ENCODE data around the gene YWHAG. TPM values are rescaled to one million over a fixed set of nuclear protein-coding genes. Genes with fewer than 3 reads are reported as not detected.

The YWHAG gene
- total and polyA plus RNA-seq, 2 of the 13 experiments (the other 11 are each of a cell fraction or from before 2014, with no cell fraction given), result 36.9 to 67.5 TPM

DNA sequence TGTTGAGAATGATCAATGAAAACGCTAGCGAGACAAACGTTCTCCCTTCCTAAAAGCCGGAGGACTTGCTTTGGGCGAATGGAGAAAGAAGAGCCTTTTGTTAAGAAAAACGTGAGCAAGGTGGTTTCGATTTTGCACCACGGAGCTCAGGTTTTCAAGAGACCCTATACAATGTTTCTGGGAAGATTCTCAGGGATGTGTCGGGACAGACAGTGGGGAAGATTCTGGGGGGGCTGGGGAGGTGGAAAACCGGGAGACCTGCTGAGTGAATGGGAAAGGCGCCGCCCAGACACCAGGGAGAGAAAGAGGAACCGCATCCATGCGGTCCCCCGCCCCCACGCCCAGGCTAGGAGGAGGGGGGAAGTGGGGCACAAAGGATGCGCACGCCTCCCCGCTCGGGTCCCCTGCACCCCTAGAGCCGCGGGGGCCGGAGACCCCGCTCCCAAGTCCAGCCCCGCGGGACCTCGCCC lies 745 bp downstream of the YWHAG start (continued):
- TF ChIP-seq, protein P1, sequence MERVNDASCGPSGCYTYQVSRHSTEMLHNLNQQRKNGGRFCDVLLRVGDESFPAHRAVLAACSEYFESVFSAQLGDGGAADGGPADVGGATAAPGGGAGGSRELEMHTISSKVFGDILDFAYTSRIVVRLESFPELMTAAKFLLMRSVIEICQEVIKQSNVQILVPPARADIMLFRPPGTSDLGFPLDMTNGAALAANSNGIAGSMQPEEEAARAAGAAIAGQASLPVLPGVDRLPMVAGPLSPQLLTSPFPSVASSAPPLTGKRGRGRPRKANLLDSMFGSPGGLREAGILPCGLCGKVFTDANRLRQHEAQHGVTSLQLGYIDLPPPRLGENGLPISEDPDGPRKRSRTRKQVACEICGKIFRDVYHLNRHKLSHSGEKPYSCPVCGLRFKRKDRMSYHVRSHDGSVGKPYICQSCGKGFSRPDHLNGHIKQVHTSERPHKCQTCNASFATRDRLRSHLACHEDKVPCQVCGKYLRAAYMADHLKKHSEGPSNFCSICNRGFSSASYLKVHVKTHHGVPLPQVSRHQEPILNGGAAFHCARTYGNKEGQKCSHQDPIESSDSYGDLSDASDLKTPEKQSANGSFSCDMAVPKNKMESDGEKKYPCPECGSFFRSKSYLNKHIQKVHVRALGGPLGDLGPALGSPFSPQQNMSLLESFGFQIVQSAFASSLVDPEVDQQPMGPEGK (CRISPR knock-in tag; IDR thresholded peaks at IDR 0.05), result peak; percentile 38; the same call in 1 of the 2 replicates
- TF ChIP-seq, protein P2, sequence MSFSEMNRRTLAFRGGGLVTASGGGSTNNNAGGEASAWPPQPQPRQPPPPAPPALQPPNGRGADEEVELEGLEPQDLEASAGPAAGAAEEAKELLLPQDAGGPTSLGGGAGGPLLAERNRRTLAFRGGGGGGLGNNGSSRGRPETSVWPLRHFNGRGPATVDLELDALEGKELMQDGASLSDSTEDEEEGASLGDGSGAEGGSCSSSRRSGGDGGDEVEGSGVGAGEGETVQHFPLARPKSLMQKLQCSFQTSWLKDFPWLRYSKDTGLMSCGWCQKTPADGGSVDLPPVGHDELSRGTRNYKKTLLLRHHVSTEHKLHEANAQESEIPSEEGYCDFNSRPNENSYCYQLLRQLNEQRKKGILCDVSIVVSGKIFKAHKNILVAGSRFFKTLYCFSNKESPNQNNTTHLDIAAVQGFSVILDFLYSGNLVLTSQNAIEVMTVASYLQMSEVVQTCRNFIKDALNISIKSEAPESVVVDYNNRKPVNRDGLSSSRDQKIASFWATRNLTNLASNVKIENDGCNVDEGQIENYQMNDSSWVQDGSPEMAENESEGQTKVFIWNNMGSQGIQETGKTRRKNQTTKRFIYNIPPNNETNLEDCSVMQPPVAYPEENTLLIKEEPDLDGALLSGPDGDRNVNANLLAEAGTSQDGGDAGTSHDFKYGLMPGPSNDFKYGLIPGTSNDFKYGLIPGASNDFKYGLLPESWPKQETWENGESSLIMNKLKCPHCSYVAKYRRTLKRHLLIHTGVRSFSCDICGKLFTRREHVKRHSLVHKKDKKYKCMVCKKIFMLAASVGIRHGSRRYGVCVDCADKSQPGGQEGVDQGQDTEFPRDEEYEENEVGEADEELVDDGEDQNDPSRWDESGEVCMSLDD (CRISPR knock-in tag; IDR thresholded peaks at IDR 0.05; ENCODE audit: borderline replicate concordance), result 0 out of 2 replicates have a peak, but pooled peaks have one; percentile 34
- TF ChIP-seq ZNF460 (CRISPR knock-in tag; IDR thresholded peaks at IDR 0.05; ENCODE audit: borderline replicate concordance) (no peak), ZNF12 (CRISPR knock-in tag; IDR thresholded peaks at IDR 0.05) (no peak), ZNF550 (CRISPR knock-in tag; IDR thresholded peaks at IDR 0.05; ENCODE audit: borderline replicate concordance) (0 out of 2 replicates have a peak, but pooled peaks have one; percentile 2)
- TF ChIP-seq, protein P3, sequence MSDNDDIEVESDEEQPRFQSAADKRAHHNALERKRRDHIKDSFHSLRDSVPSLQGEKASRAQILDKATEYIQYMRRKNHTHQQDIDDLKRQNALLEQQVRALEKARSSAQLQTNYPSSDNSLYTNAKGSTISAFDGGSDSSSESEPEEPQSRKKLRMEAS (IDR thresholded peaks at IDR 0.05), result peak; percentile 3; the same call in 1 of the 2 replicates

DNA sequence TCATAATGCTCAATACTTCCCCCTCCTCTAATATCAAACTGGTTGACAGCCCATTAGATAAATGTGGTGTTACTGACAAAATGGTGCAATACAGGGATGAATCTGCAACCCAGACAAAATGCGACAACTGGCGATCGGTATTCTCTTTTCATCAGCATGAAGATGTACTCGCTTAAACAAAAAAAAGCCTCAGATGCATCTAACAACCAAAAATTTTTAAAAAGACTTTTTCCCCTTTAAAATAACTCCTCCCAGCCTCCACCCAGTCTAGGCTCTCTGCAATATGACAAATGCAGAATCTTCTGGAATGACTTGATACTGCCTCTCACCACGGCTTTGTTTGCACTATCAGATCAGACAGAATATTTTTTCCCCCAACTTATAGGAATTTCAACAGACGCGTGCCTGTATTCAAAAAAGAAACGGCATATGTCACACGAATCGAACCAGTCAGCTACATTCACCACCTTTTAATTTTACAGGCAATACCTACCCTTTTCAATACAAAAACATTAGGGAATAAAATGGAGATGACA lies 1.2 kb downstream of the YWHAG start:
- Histone ChIP-seq H2AFZ (ENCODE audit: low read length) (no peak overlapping the region), H3K4me2 (ENCODE audit: low read depth, low read length) (peak overlapping the region; percentile 54), H3K4me1 (ENCODE audit: insufficient read depth, low read length) (peaks cover 59% of the 10 kb centered on the region), H3K27ac (ENCODE audit: extremely low read length, insufficient read depth, low read length) (peak overlapping the region; percentile 93), H4K20me1 (ENCODE audit: insufficient read depth, low read length) (peaks cover 49% of the 10 kb centered on the region), H3K79me2 (ENCODE audit: insufficient read depth, low read length) (peaks cover 62% of the 10 kb centered on the region), H3K27me3 (ENCODE audit: control insufficient read depth in 1 of 2, insufficient read depth in 2 of 2, low read length in 2 of 2) (no peaks in the 10 kb centered on the region; a peak in 1 of 5 replicates), H3K36me3 (replicated peaks in 1 of 2; ENCODE audit: control insufficient read depth in 1 of 2, insufficient read depth in 2 of 2, low read length in 2 of 2) (peaks cover 0 to 6% of the 10 kb centered on the region in 2 experiments; a peak in 3 of 5 replicates), H3K4me3 (replicated peaks in 1 of 3; ENCODE audit: insufficient read depth in 1 of 3, low read depth in 2 of 3, low read length in 3 of 3) (peak overlapping the region; percentile 92 to 99 (median 94)), H3K9ac (ENCODE audit: insufficient read depth, low read depth, low read length) (peak overlapping the region; percentile 96), H3K9me3 (ENCODE audit: low read length) (no peaks in the 10 kb centered on the region)
- intact Hi-C loops (cut with micrococcal nuclease; ENCODE audit: unreplicated experiment), result no loop called here
- ATAC-seq (no peak), FAIRE-seq (no peak), DNase-seq (ENCODE audit: low spot score) (no peak)
- POLR2A ChIA-PET, result interaction anchor here (0.7 to 2.8 kb wide), 3 partner anchors 7 to 50 kb away, joined by 3 to 20 read pairs (median 10); no protein-coding TSS in a partner anchor
- CTCF ChIA-PET (ENCODE audit: low intra/inter-chr PET ratio, low total read pairs), result no interaction called here
- TF ChIP-seq MAFK (conservative IDR thresholded peaks at IDR 0.05 in 1 of 2, IDR thresholded peaks at IDR 0.05 in 1 of 2; ENCODE audit: low read length in 2 of 2) (0 out of 4 replicates have a peak, but pooled peaks of 1 of the 2 experiments have one; percentile 3), MLLT10 (CRISPR knock-in tag; IDR thresholded peaks at IDR 0.05) (no peak), ZNF841 (CRISPR knock-in tag; IDR thresholded peaks at IDR 0.05; ENCODE audit: borderline replicate concordance) (no peak), ZNF207 (IDR thresholded peaks at IDR 0.05; ENCODE audit: borderline replicate concordance) (no peak), TSC22D2 (CRISPR knock-in tag; IDR thresholded peaks at IDR 0.05; ENCODE audit: borderline replicate concordance) (no peak)
- in situ Hi-C loops (cut with HindIII; ENCODE audit: extremely low pct_ligation_motif_present, low pct_unique_long_range_greater_than_20kb), result no loop called here
- TSS peak; percentile 63 for BruUV-seq (replicated peaks)
- 4% methylated on average over 10 of the region's 10 CpGs for WGBS (ENCODE audit: low lambda C conversion rate)
